Measurements from ENCODE around the gene OSCAR. TPM values are rescaled to one million over a fixed set of nuclear protein-coding genes. Genes with fewer than 3 reads are reported as not detected.

OSCAR gene
- total RNA-seq, 6 experiments from 2014 or later, result 0.45 to 3.2 (median 2.4) TPM

DNA sequence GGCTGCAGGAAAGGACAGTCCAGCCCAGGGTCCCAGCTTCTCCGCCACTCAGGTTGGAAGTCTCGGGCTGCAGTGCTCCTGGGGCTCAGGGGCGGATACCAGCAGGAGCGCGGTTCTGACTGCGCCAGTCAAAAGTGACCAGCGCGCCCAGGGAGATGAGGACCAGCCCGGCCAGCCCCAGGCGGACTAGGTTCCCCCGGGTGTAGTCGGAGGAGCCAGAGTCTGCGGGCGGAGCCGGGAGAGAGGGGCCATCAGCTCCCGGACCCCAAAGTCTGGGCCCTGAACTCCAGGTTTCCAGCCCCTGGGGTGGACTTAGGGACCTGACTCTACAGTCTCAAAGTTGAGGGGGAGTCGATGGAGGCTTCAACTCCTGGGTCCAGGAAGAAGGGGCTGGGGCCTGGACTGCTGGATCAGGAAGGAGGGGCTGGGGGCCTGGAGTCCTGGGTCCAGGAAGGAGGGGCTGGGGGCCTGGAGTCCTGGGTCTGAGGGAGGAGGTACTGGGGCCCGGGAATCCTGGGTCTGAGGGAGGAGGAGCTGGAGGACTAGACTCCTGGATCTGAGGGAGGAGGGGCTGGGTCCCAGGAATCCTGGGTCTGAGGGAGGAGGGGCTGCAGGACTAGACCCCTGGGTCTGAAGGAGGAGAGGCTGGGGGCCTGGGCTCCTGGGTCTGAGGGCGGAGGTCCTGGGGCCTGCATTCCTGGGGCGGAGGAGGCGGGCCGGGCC is 5.3 kb downstream of the OSCAR start:
- Mint-ChIP-seq H3K4me1 (ENCODE audit: low read depth) (peaks cover 12% of the 10 kb centered on the region), H3K36me3 (ENCODE audit: low read depth) (peaks cover 5% of the 10 kb centered on the region; the same call in 1 of the 2 replicates), H3K27ac (no peak overlapping the region), H3K27me3 (ENCODE audit: insufficient read depth) (peaks cover 6% of the 10 kb centered on the region; the same call in 1 of the 2 replicates), H3K4me3 (no peak overlapping the region), H3K9me3 (peaks cover 11% of the 10 kb centered on the region; the same call in 1 of the 2 replicates)
- TF ChIP-seq, protein P1, sequence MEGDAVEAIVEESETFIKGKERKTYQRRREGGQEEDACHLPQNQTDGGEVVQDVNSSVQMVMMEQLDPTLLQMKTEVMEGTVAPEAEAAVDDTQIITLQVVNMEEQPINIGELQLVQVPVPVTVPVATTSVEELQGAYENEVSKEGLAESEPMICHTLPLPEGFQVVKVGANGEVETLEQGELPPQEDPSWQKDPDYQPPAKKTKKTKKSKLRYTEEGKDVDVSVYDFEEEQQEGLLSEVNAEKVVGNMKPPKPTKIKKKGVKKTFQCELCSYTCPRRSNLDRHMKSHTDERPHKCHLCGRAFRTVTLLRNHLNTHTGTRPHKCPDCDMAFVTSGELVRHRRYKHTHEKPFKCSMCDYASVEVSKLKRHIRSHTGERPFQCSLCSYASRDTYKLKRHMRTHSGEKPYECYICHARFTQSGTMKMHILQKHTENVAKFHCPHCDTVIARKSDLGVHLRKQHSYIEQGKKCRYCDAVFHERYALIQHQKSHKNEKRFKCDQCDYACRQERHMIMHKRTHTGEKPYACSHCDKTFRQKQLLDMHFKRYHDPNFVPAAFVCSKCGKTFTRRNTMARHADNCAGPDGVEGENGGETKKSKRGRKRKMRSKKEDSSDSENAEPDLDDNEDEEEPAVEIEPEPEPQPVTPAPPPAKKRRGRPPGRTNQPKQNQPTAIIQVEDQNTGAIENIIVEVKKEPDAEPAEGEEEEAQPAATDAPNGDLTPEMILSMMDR (IDR thresholded peaks at IDR 0.05), result no peak
- DNase-seq, result no peak

DNA sequence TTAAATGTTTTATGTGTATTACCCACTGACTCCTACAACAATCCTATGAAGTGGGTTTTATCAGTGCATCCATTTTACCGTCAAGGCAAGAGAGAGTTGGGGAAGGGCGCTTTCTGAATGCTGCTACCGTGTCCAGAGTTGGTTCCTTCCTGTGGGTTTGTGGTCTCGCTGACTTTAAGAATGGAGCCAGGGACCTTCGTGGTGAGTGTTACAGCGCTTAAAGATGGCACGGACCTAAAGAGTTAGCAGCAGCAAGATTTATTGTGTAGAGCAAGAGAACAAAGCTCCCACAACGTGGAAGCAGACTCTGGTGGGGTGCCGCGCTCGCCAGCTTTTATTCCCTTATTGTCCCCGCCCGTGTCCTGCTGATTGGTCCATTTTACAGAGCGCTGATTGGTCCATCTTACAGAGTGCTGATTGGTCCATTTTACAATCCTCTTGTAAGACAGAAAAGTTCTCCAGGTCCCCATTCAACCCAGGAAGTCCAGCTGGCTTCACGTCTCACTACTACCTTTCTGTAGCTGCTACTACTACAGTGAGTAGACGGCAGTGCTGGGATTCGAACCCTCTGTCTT is 6.1 kb downstream of the OSCAR start:
- Mint-ChIP-seq H3K4me3 (no peak overlapping the region), H3K9me3 (peaks cover 11% of the 10 kb centered on the region; the same call in 1 of the 2 replicates), H3K4me1 (ENCODE audit: low read depth) (peaks cover 12% of the 10 kb centered on the region), H3K27me3 (ENCODE audit: insufficient read depth) (peaks cover 6% of the 10 kb centered on the region; the same call in 1 of the 2 replicates), H3K27ac (no peak overlapping the region), H3K36me3 (ENCODE audit: low read depth) (peaks cover 5% of the 10 kb centered on the region; the same call in 1 of the 2 replicates)
- DNase-seq, result no peak
- TF ChIP-seq, protein P1 (IDR thresholded peaks at IDR 0.05), result no peak

DNA sequence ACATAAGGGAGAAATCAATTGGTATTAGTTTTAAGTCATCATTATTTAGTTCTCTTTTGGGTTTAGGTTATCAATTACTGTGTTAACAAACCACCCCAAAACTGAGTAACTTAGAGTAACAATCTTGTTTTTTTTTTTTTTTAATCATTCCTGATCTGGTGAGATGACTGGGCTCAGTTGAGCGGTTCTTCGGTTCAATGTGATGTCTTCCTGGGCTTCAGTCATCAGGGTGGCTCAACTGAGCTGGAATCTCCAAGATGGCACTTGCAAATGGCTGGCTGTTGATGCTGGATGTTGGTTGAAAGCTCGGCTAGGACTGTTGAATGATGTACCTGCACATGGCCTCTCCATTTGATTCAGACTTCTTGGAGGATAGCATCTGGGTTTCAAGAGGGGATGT is 16.2 kb downstream of the OSCAR start:
- H3K27ac Mint-ChIP-seq, result no peak overlapping the region
- peaks cover 4% of the 10 kb centered on the region for H3K36me3 Mint-ChIP-seq (ENCODE audit: low read depth)
- peaks cover 12% of the 10 kb centered on the region for H3K27me3 Mint-ChIP-seq (ENCODE audit: insufficient read depth)
- no peaks in the 10 kb centered on the region for H3K4me1 Mint-ChIP-seq (ENCODE audit: low read depth)
- TF ChIP-seq, protein P1 (IDR thresholded peaks at IDR 0.05), result no peak
- H3K4me3 Mint-ChIP-seq, result no peak overlapping the region
- H3K9me3 Mint-ChIP-seq, result peaks cover 29% of the 10 kb centered on the region
- DNase-seq, result no peak

DNA sequence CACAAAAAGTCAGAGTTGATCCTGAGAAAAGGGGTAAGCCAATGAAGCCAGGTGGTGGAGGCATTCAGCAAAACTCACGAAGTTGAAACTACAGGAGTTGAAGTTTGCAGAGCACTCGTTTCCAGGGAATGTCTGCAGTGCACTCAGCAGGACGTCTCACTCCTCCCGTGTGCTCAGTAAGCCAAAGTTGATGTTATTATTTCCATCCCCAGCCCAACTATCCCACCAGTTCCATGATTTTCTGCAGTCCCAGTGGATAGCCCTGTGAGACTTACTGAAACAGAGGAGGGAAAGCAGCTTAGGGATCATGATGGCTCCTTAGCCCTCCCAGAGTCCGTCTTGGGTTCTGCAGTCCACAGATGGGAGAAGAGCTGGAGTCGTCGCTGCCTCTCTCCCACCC is 19.6 kb downstream of the OSCAR start, which contains the start of gene TARM1:
Gene TARM1 (minus strand): TSS at position 334 of the 400 bp plus-strand sequence. CDS start 25 bp downstream, at position 309.
- no peak for DNase-seq
- TF ChIP-seq, protein P1 (IDR thresholded peaks at IDR 0.05), result no peak
- no peak within 1 kb of the TSS for H3K4me3 Mint-ChIP-seq
- no peaks in the 10 kb centered on the region for H3K4me1 Mint-ChIP-seq (ENCODE audit: low read depth)
- peaks cover 31% of the 10 kb centered on the region for H3K9me3 Mint-ChIP-seq
- no peak within 1 kb of the TSS for H3K27ac Mint-ChIP-seq
- H3K27me3 Mint-ChIP-seq (ENCODE audit: insufficient read depth), result peaks cover 7% of the 10 kb centered on the region
- peaks cover 4% of the 10 kb centered on the region for H3K36me3 Mint-ChIP-seq (ENCODE audit: low read depth)

DNA sequence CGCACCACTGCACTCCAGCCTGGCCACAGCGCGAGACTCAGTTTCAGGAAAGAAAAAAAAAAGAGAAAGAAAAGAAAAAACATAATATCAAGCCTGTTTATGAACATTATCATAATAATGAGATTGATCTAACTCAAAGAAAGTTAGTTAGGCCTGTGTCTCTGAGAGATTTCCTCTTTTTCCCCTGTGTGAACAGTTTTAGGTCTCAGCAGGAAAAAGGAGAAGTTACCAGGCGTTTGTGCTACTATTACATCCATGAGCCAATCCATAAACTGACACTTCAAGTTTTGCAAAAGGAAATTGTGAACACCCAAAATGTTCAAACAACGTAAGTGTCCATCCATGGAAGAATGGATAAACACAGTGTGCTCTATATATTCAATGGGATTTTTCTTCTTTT is 23.3 kb downstream of the OSCAR start:
- no peaks in the 10 kb centered on the region for H3K4me1 Mint-ChIP-seq (ENCODE audit: low read depth)
- no peak for DNase-seq
- no peaks in the 10 kb centered on the region for H3K36me3 Mint-ChIP-seq (ENCODE audit: low read depth)
- no peak overlapping the region for H3K27ac Mint-ChIP-seq
- TF ChIP-seq, protein P1 (IDR thresholded peaks at IDR 0.05), result no peak
- no peak overlapping the region for H3K4me3 Mint-ChIP-seq
- H3K9me3 Mint-ChIP-seq, result peaks cover 23% of the 10 kb centered on the region
- H3K27me3 Mint-ChIP-seq (ENCODE audit: insufficient read depth), result peaks cover 14% of the 10 kb centered on the region
